UCSD-AML1 (cell line): ENCODE data around the gene CDC42SE2.
"Not testable (repeated sequence)": the region's sequence is repeated elsewhere in the genome, so short reads cannot be mapped to it uniquely, and the experiment has no call there.

Experiments used
- DNase-seq: peaks from one replicate; lab custom pipeline; 2025; ENCODE audit not compliant: unreplicated experiment; lab: John Stamatoyannopoulos, UW

Gene CDC42SE2

GRCh38 chr5:131277875-131278740 lies 14.3 kb downstream of the CDC42SE2 start:
- DNase-seq, result no peak

GRCh38 chr5:131278741-131279124 lies 14.9 kb downstream of the CDC42SE2 start:
- DNase-seq, result not testable (repeated sequence)

- DNase-seq, result no peak
Measured at GRCh38 chr5:131279204-131279603, 15.4 kb downstream of the CDC42SE2 start.

- DNase-seq, result no peak
Measured at GRCh38 chr5:131280417-131280816, 16.6 kb downstream of the CDC42SE2 start.

DNA sequence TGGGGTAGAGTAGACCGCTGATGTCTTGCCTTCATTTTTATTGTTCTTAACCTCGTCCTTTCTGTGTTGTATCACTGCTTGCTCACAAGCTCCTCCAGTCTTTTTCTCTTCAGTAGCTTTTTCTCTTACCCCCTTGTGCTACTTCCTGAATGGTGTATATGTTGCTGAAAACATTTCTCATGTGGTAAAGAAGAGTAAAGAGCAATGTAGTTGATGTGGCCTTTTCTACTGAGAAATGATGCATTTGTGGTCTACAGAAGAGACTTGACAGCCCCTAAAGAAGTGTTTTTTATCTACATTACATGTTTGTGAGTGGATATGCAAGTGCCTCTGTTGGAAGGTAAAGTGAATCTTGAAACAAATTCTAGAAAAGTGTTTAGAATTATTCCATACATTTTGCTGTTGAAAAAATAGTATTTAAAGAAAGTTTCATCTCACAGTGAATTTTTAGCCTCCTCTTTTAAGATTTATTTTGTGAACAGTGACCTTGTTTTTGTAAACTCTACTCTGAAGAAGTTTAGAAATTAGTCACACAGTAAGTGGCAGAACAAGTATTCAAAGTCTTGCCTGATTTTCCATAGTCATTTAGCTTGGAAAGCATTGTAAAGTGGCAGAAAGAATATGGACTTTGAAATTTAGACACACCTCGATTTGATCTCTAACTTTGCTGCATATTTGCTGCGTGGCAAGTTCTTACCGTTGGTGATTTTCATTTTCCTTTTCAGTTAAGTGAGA lies 17.4 kb downstream of the CDC42SE2 start:
- no peak for DNase-seq

- no peak for DNase-seq
Measured at GRCh38 chr5:131281868-131282234, 18.0 kb downstream of the CDC42SE2 start.

- no peak for DNase-seq
Measured at GRCh38 chr5:131282235-131282634, 18.4 kb downstream of the CDC42SE2 start.

- no peak for DNase-seq
Measured at GRCh38 chr5:131285703-131286399, 22.0 kb downstream of the CDC42SE2 start.

- no peak for DNase-seq
Measured at GRCh38 chr5:131286400-131286715, 22.5 kb downstream of the CDC42SE2 start.

DNA sequence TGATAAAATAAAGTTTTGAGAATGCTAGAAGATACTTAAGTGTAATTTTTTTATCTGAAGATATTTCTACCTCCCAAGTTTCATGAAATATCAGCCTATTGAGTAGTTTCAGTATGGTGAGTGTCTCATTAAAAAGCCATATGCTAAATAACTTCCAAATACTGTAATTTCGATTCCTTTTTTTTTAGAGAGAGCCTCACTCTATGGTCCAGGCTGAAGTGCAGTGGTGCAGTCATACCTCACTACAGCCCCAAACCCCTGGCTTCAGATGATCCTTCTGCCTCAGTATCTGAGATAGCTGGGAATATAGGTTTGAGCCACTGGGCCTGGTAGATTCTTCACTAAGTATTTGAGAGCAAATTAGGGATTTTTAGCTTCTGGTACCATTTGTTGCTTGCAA lies 24.5 kb downstream of the CDC42SE2 start:
- no peak for DNase-seq

DNA sequence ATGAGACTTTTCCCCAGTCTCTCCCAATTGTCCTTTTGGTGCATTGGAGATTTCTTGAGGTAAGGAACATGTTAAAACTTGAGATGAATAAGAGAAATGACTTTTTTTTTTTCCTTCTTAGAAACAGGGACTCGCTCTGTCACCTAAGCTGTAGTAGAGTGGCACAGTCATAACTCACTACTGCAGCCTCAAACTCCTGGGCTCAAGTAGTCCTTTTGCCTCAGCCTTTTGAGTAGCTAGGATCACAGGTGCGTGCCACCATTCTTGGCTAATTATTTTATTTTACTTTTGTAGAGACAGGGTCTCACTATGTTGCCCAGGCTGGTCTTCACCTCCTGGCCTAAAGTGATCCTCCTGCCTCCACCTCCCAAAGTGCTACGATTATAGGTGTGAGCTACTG lies 25.9 kb downstream of the CDC42SE2 start:
- no peak for DNase-seq

- no peak for DNase-seq
Measured at GRCh38 chr5:131296213-131296672, 32.4 kb downstream of the CDC42SE2 start.

GRCh38 chr5:131297886-131298285 lies 34.0 kb downstream of the CDC42SE2 start:
- no peak for DNase-seq

DNA sequence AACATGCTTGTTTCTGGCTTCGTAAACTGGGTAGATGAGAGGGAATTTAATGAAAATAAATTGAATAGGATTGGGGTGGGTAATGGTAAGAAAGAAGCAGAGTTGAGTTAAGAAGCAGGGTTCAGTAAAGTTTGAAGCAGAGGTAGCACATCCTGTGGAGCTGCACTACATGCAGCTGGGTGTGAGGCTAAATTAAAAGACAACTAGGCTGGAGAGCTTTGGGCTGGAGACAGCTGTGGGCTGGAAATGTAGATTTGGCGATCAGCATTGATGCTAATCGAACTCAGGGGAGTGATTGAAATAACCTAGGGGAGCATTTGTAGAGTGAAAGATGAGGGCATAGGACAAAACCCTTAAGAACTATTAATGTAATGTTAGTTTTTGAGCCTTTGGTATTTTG lies 35.6 kb downstream of the CDC42SE2 start:
- no peak for DNase-seq

- no peak for DNase-seq
Measured at GRCh38 chr5:131302506-131302905, 38.7 kb downstream of the CDC42SE2 start.

GRCh38 chr5:131303537-131303936 lies 39.7 kb downstream of the CDC42SE2 start:
- no peak for DNase-seq

DNA sequence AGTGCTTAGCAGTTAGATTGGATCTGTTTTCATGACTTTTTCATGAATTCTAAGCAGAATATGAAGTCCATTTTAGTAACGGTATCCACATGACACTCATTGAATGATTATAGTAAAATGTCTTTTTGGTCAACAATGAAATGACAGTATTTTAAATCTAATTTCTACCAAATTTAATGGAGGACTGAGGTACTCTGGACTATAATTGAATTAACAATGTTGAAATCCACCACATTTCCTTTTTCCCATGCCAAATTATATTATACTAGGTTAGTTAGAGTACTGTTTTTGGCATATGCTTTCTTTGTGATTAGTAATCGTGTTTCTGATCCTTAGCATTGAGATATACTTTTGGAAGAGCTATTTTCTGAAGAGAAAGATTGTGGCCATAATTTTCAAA lies 40.6 kb downstream of the CDC42SE2 start:
- DNase-seq, result no peak

DNA sequence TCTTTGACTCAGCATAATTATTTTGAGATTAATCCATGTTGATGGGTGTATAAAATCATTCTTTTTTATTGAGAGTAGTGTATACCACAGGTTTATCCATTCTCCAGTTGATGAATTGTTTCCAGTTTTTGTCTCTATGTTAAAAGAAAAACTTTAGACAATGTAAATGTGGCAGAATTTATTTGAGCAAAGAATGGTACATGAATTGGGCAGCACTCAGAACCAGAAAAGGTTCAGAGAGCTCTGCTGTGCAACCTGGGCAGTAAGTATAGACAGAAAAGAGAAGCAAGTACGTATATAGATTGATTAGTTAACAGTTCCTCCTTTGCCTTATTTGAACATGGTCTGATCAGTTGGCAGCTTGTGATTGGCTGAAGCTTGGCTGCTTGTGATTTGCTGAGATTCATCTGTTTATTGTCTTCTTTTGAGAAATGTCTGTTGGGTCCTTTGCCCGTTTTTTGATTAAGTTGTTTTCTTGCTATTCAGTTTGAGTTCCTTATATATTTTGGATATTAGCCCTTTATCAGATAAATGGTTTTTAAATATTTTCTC lies 41.4 kb downstream of the CDC42SE2 start:
- no peak for DNase-seq

DNA sequence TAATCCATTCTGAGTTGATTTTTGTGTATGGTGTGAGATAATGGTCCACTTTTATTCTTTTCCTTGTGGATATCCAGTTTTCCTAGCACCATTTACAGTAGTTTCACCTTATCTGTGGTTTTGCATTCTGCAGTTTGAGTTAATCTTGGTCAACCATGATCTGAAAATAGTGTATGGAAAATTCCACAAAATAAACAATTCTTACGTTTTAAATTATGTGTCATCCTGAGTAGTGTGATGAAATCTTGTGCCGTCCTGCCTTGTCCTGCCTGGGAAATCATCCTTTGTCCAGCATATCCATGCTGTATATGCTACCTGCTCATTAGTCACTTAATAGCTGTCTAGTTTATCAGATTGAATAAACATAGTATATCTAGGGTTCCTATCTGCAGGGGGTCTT lies 42.1 kb downstream of the CDC42SE2 start:
- no peak for DNase-seq

DNA sequence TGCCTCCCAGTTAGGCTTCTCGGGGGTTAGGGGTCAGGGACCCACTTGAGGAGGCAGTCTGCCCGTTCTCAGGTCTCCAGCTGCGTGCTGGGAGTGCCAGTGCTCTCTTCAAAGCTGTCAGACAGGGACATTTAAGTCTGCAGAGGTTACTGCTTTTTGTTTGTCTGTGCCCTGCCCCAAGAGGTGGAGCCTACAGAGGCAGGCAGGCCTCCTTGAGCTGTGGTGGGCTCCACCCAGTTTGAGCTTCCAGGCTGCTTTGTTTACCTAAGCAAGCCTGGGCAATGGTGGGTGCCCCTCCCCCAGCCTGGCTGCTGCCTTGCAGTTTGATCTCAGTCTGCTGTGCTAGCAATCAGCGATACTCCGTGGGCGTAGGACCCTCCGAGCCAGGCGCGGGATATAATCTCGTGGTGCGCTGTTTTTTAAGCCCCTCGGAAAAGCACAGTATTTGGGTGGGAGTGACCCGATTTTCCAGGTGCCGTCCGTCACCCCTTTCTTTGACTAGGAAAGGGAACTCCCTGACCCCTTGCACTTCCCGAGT lies 48.5 kb downstream of the CDC42SE2 start:
- DNase-seq, result not testable (repeated sequence)

GRCh38 chr5:131316026-131316425 lies 52.2 kb downstream of the CDC42SE2 start:
- DNase-seq, result no peak
